HepG2 (cell line): ENCODE measurements around the gene HMX1. TPM values are rescaled to one million over a fixed set of nuclear protein-coding genes. Genes with fewer than 3 reads are reported as not detected.

Source experiments
- ATAC-seq: fragments of 200-7000 bp; cut with Tn5 transposase; 3 replicates; pipeline ENCODE4 v1.9.1; 2020; ENCODE audit warnings: mild to moderate bottlenecking, moderate library complexity
- BruUV-seq: library from RNA; stranded (reverse); fragments of 400-500 nt; replicated peaks from 2 replicates; lab custom pipeline; 2021; lab: Mats Ljungman, UMichigan
- CTCF ChIA-PET: fragments of 300-600 bp; formaldehyde crosslinking; extraction: SDS; loops from one replicate; lab custom pipeline; 2021; ENCODE audit warnings: low total read pairs, inconsistent platforms, low intra/inter-chr PET ratio; lab: Yijun Ruan, JAX
- POLR2A ChIA-PET: fragments of 350-600 bp; sonication (Branson Sonifier 250); formaldehyde crosslinking; loops from one replicate; lab custom pipeline; 2020; ENCODE audit warnings: antibody characterized with exemption, inconsistent platforms; lab: Yijun Ruan, JAX
- DNase-seq: peaks from one replicate; pipeline ENCODE4 v3.0.0-alpha.2; 2015; ENCODE audit warnings: low spot score
- FAIRE-seq: peaks from 3 replicates; lab custom pipeline; 2011; peaks lifted over from hg19 to GRCh38; lab: Jason Lieb, UNC
- H2AFZ ChIP-seq: one replicate; pipeline ENCODE4 v1.6.1; 2011; ENCODE audit warnings: low read length, inconsistent platforms
- H3K27ac ChIP-seq: fragments of 300-600 bp; 3 replicates; pipeline ENCODE4 v1.8.0; 2011; ENCODE audit warnings: mixed run types, mild to moderate bottlenecking, mixed read lengths, low read length, inconsistent platforms; ENCODE audit not compliant: insufficient read depth; ENCODE audit errors: extremely low read length
- H3K27me3 ChIP-seq, 2 experiments: fragments of 200-600 bp in 1 of 2; 2 replicates in 1 of 2; 3 replicates in 1 of 2; pipeline versions ENCODE4 v1.6.0 to v1.8.0; 2011; ENCODE audit warnings: low read length in 2 of 2, mild to moderate bottlenecking in 2 of 2, moderate library complexity in 2 of 2, inconsistent platforms in 1 of 2; ENCODE audit not compliant: insufficient read depth in 2 of 2, control insufficient read depth in 1 of 2
- H3K36me3 ChIP-seq, 2 experiments: fragments of 200-600 bp in 1 of 2; replicated peaks in 1 of 2; 2 replicates in 1 of 2; 3 replicates in 1 of 2; pipeline versions ENCODE4 v1.5.1 to v1.8.0; 2011; ENCODE audit warnings: low read length in 2 of 2, inconsistent platforms in 1 of 2; ENCODE audit not compliant: insufficient read depth in 2 of 2, control insufficient read depth in 1 of 2
- H3K4me1 ChIP-seq: 2 replicates; pipeline ENCODE4 v1.5.1; 2012; ENCODE audit warnings: low read length, inconsistent platforms; ENCODE audit not compliant: insufficient read depth
- H3K4me2 ChIP-seq: 2 replicates; pipeline ENCODE4 v1.6.0; 2011; ENCODE audit warnings: low read depth, low read length, inconsistent platforms
- H3K4me3 ChIP-seq, 3 experiments: fragments of 200-600 bp in 1 of 3; sonication (generic), shearing (Covaris generic) in 1 of 3; replicated peaks in 1 of 3; 2 replicates each; pipeline ENCODE4 v1.5.1; 2011 to 2016; ENCODE audit warnings: low read length in 3 of 3, inconsistent platforms in 2 of 3, low read depth in 2 of 3, mild to moderate bottlenecking in 2 of 3, control low read depth in 1 of 3, mixed read lengths in 1 of 3; ENCODE audit not compliant: insufficient read depth in 1 of 3
- H3K79me2 ChIP-seq: one replicate; pipeline ENCODE4 v1.6.1; 2011; ENCODE audit warnings: low read length, inconsistent platforms; ENCODE audit not compliant: insufficient read depth
- H3K9ac ChIP-seq: 2 replicates; pipeline ENCODE4 v1.6.0; 2011; ENCODE audit warnings: mild to moderate bottlenecking, low read depth, low read length, inconsistent platforms; ENCODE audit not compliant: insufficient read depth
- H3K9me3 ChIP-seq: 2 replicates; pipeline ENCODE4 v1.5.1; 2012; ENCODE audit warnings: mild to moderate bottlenecking, low read length
- H4K20me1 ChIP-seq: 2 replicates; pipeline ENCODE4 v1.6.0; 2011; ENCODE audit warnings: inconsistent platforms, mild to moderate bottlenecking, low read length, moderate library complexity; ENCODE audit not compliant: insufficient read depth
- AFF4 ChIP-seq: sonication (generic); formaldehyde crosslinking; IDR thresholded peaks from 2 replicates; pipeline ENCODE4 v1.4.0; 2020; ENCODE audit warnings: missing genetic modification reagents
- ATM ChIP-seq: fragments of 450-650 bp; IDR thresholded peaks from 2 replicates; pipeline ENCODE4 v1.7.1; 2017; ENCODE audit warnings: mild to moderate bottlenecking, borderline replicate concordance
- CCDC6 ChIP-seq: sonication (generic); formaldehyde crosslinking; IDR thresholded peaks from 2 replicates; pipeline ENCODE4 v1.8.1; 2022; ENCODE audit warnings: mild to moderate bottlenecking, missing genetic modification reagents, moderate library complexity
- CENPT ChIP-seq: sonication (generic); formaldehyde crosslinking; IDR thresholded peaks from 2 replicates; pipeline ENCODE4 v1.8.0; 2022; ENCODE audit warnings: low read depth, mild to moderate bottlenecking, moderate library complexity, missing genetic modification reagents
- CREB1 ChIP-seq, 2 experiments: fragments of 450-650 bp in 1 of 2; IDR thresholded peaks; 2 replicates each; pipeline ENCODE4 v1.6.1; 2016 to 2017; ENCODE audit warnings: control low read depth in 1 of 2, mild to moderate bottlenecking in 1 of 2, missing compliant biosample characterization in 1 of 2, missing genetic modification characterization in 1 of 2
- DZIP1 ChIP-seq: sonication (generic); formaldehyde crosslinking; IDR thresholded peaks from 2 replicates; pipeline ENCODE4 v1.5.0; 2020; ENCODE audit warnings: mild to moderate bottlenecking, missing genetic modification reagents
- IRF2 ChIP-seq: IDR thresholded peaks from 2 replicates; pipeline ENCODE4 v1.6.1; 2018; ENCODE audit warnings: missing genetic modification reagents, missing compliant biosample characterization
- ISX ChIP-seq: sonication (generic); formaldehyde crosslinking; conservative IDR thresholded peaks from 2 replicates; pipeline ENCODE4 v1.5.0; 2020; ENCODE audit warnings: missing genetic modification reagents
- KDM1A ChIP-seq: IDR thresholded peaks from 2 replicates; pipeline ENCODE4 v1.6.1; 2016; ENCODE audit warnings: missing compliant biosample characterization
- SNAI1 ChIP-seq: sonication (generic); formaldehyde crosslinking; IDR thresholded peaks from 2 replicates; pipeline ENCODE4 v1.5.0; 2020; ENCODE audit warnings: mild to moderate bottlenecking, missing genetic modification reagents, borderline replicate concordance
- SRF ChIP-seq: IDR thresholded peaks from 2 replicates; pipeline ENCODE4 v1.6.1; 2011; ENCODE audit warnings: mild to moderate bottlenecking, low read depth, low read length, moderate library complexity
- TOPORS ChIP-seq: sonication (generic); formaldehyde crosslinking; IDR thresholded peaks from 2 replicates; pipeline ENCODE4 v1.8.0; 2023; ENCODE audit warnings: mild to moderate bottlenecking, missing genetic modification reagents
- ZFP1 ChIP-seq: IDR thresholded peaks from 2 replicates; pipeline ENCODE4 v1.6.1; 2016
- ZNF274 ChIP-seq: sonication (generic); formaldehyde crosslinking; IDR thresholded peaks from 2 replicates; pipeline ENCODE4 v1.5.1; 2020; ENCODE audit warnings: mild to moderate bottlenecking, missing genetic modification reagents
- ZNF333 ChIP-seq: sonication (generic); formaldehyde crosslinking; IDR thresholded peaks from 2 replicates; pipeline ENCODE4 v1.4.0; 2020; ENCODE audit warnings: mild to moderate bottlenecking, missing genetic modification reagents, borderline replicate concordance
- ZNF558 ChIP-seq: sonication (generic); formaldehyde crosslinking; IDR thresholded peaks from 2 replicates; pipeline ENCODE4 v1.9.0; 2022; ENCODE audit warnings: mild to moderate bottlenecking, missing genetic modification reagents, borderline replicate concordance
- ZSCAN20 ChIP-seq: sonication (generic); formaldehyde crosslinking; IDR thresholded peaks from 2 replicates; pipeline ENCODE4 v1.4.0; 2020; ENCODE audit warnings: missing genetic modification reagents, mild to moderate bottlenecking, borderline replicate concordance
- WGBS: methylation state at CpG from one replicate; pipeline ENCODE4 v1.1.6; 2017; ENCODE audit warnings: low lambda C conversion rate; 5-methylcytosine and 5-hydroxymethylcytosine counted together
- in situ Hi-C: cut with HindIII; loops from 2 replicates; pipeline ENCODE4 v1.10.0; 2017; ENCODE audit warnings: low pct_unique_long_range_greater_than_20kb; ENCODE audit not compliant: extremely low pct_ligation_motif_present
- intact Hi-C: fragments of 100-400 bp; cut with micrococcal nuclease; formaldehyde crosslinking; loops from one replicate; pipeline ENCODE4 v1.10.0; 2022; ENCODE audit not compliant: unreplicated experiment
- polyA plus RNA-seq, 8 experiments: library from polyadenylated mRNA; depleted of rRNA in 3 of 8; stranded (reverse) in 7 of 8; unstranded in 1 of 8; fragments of >200 nt; fragmentation: Illumina TruSeq in 4 of 8; extraction: Trizol in 4 of 8; gene quantifications; 2 replicates each; pipeline versions ENCODE4 v1.2.1 to v1.2.3, GENCODE V29; 2011 to 2016; ENCODE audit warnings: low read depth in 4 of 8, missing spikeins in 1 of 8, mixed read lengths in 1 of 8; ENCODE audit not compliant: insufficient read depth in 1 of 8
- total RNA-seq, 5 experiments: library from RNA; depleted of rRNA; stranded (reverse); fragments of >200 nt; fragmentation: Illumina TruSeq; extraction: Trizol; gene quantifications; 2 replicates each; pipeline ENCODE4 v1.2.3, GENCODE V29; 2016; ENCODE audit warnings: low read depth in 1 of 5

HMX1 gene
- total and polyA plus RNA-seq, 2 of the 13 experiments (the other 11 are each of a cell fraction or from before 2014, with no cell fraction given): not detected

GRCh38 chr4:8861576-8862295, 9.9 kb downstream of the HMX1 start:
- FAIRE-seq: no peak
- no TSS peak for BruUV-seq
- no peak overlapping the region for H2AFZ ChIP-seq
- no peak for TF ChIP-seq ISX (CRISPR knock-in tag)
- no peak for TF ChIP-seq IRF2
- TF ChIP-seq ZFP1 (CRISPR knock-in tag): no peak
- no peak for TF ChIP-seq CENPT (CRISPR knock-in tag)
- TF ChIP-seq TOPORS: no peak
- TF ChIP-seq ZNF333: no peak
- no peak for TF ChIP-seq ATM
- TF ChIP-seq SNAI1 (CRISPR knock-in tag): no peak
- TF ChIP-seq AFF4 (CRISPR knock-in tag): no peak
- TF ChIP-seq SRF: no peak
- TF ChIP-seq KDM1A: no peak
- TF ChIP-seq CREB1 (IDR thresholded peaks at IDR 0.05): no peak
- no peak for TF ChIP-seq CREB1 (CRISPR knock-in tag; IDR thresholded peaks at IDR 0.05)
- no peak for TF ChIP-seq CCDC6
- TF ChIP-seq ZNF558 (CRISPR knock-in tag): no peak
- TF ChIP-seq ZNF274 (CRISPR knock-in tag): no peak
- TF ChIP-seq ZSCAN20 (CRISPR knock-in tag): no peak
- TF ChIP-seq DZIP1 (CRISPR knock-in tag): no peak

More at GRCh38 chr4:8861576-8862295, 9.9 kb downstream of the HMX1 start:
- in situ Hi-C loops: no loop called here
- no peak for ATAC-seq
- H3K9ac ChIP-seq: no peak overlapping the region
- POLR2A ChIA-PET: no interaction called here
- H3K4me1 ChIP-seq: no peaks in the 10 kb centered on the region
- WGBS: 34% methylated on average over 34 of the region's 64 CpGs
- no peak overlapping the region for H3K27ac ChIP-seq
- no peaks in the 10 kb centered on the region for H3K36me3 ChIP-seq
- intact Hi-C loops: no loop called here
- H3K27me3 ChIP-seq: peaks cover 7 to 85% of the 10 kb centered on the region in 2 experiments; a peak in 4 of 5 replicates
- no peak overlapping the region for H3K4me3 ChIP-seq
- CTCF ChIA-PET: no interaction called here
- H3K79me2 ChIP-seq: no peaks in the 10 kb centered on the region
- no peak overlapping the region for H3K4me2 ChIP-seq
- no peaks in the 10 kb centered on the region for H4K20me1 ChIP-seq
- DNase-seq: no peak
- no peaks in the 10 kb centered on the region for H3K9me3 ChIP-seq
